GM10266 (cell line): ENCODE results near the gene GLIPR2.

Source experiments
- DNase-seq: peaks from one replicate; pipeline ENCODE4 v3.0.0; 2012; ENCODE audit errors: extremely low spot score
- CTCF ChIP-seq: IDR thresholded peaks from 2 replicates; pipeline ENCODE4 v1.5.1; 2012; ENCODE audit warnings: mild to moderate bottlenecking, low read depth; ENCODE audit not compliant: control insufficient read depth, insufficient read depth; ENCODE audit errors: missing control alignments

The GLIPR2 gene

DNA sequence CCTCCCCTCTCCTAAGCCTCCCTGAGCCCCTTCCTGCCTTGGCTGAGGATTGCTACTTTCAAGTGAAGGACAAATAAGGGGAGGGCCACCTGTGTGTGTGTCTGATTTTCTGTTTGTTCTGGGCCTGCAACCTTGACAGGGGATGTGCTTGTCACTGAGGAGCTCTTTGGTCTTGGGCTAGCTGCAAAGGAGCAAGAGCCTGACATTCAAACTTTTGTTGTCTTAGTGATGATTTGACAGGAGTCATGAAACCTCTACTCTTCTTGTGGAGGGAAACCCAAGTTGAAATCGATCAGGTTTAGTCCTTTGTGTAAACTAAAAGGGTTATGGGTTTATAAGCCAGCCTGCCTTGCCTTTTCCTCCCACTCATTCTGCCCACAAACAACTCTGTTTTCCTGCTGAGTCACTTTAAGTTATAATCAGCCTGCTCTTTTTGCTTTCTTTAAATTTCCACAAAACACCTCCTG, 71.0 kb downstream of the GLIPR2 start:
- TF ChIP-seq CTCF, result no peak
- no peak for DNase-seq

GRCh38 chr9:36208521-36209253, 72.2 kb downstream of the GLIPR2 start:
- TF ChIP-seq CTCF, result no peak
- no peak for DNase-seq

DNA sequence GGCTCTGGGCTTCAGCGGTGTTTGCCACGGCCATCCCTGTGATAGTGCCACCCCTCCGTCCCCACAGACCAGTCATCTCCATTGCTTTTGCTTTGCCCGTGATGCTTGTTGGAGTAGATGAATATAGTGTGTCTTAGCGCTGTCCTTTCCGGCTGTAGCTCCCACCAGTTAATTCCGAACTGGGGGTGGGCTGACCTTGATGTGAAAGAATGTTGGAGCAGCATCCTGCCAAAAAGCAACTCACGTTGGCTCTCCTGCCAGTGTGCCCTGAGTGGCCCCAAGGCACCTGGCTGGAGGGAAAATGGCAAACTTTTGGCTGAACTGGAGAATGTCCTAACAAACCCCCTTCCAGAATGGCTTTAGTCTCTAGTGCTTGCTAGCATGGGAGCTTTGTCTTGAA, 74.2 kb downstream of the GLIPR2 start:
- no peak for DNase-seq
- TF ChIP-seq CTCF, result no peak

GRCh38 chr9:36211510-36211909, 75.0 kb downstream of the GLIPR2 start:
- TF ChIP-seq CTCF, result no peak
- DNase-seq, result no peak

- TF ChIP-seq CTCF, result no peak
- no peak for DNase-seq
These were observed 76.9 kb downstream of the GLIPR2 start for GRCh38 chr9:36213387-36213786.
